CD14-positive monocyte (primary cell): ENCODE results near the gene CDC25B. TPM values are rescaled to one million over a fixed set of nuclear protein-coding genes. Genes with fewer than 3 reads are reported as not detected.

Experiments used
- DNase-seq, 3 donors: peaks; one replicate each; pipeline ENCODE4 v3.0.0-alpha.2; 2011 to 2022
- H2AFZ ChIP-seq: 2 replicates; pipeline ENCODE4 v1.6.0; 2012; ENCODE audit warnings: mild to moderate bottlenecking, low read depth, low read length, inconsistent platforms; ENCODE audit not compliant: insufficient read depth, poor library complexity, severe bottlenecking
- H3K27ac ChIP-seq, 2 donors: 1 replicate in 1 of 2; 2 replicates in 1 of 2; pipeline ENCODE4 v1.5.1; 2012 to 2013; ENCODE audit warnings: low read length in 2 of 2, control low read depth in 1 of 2, inconsistent platforms in 1 of 2, low read depth in 1 of 2, mild to moderate bottlenecking in 1 of 2
- H3K27me3 ChIP-seq, 2 donors: one replicate each; pipeline versions ENCODE4 v1.6.0 to v1.6.1; 2011 to 2013; ENCODE audit warnings: low read length in 2 of 2; ENCODE audit not compliant: control insufficient read depth in 2 of 2, insufficient read depth in 2 of 2
- H3K36me3 ChIP-seq, 2 donors: replicated peaks in 1 of 2; 1 replicate in 1 of 2; 2 replicates in 1 of 2; pipeline versions ENCODE4 v1.5.1 to v1.6.1; 2012 to 2013; ENCODE audit warnings: low read length in 2 of 2, control low read depth in 1 of 2, inconsistent platforms in 1 of 2, mild to moderate bottlenecking in 1 of 2; ENCODE audit not compliant: insufficient read depth in 2 of 2, control insufficient read depth in 1 of 2
- H3K4me1 ChIP-seq, 2 donors: 1 replicate in 1 of 2; 2 replicates in 1 of 2; pipeline versions ENCODE4 v1.5.1 to v1.6.1; 2012 to 2013; ENCODE audit warnings: low read length in 2 of 2, control low read depth in 1 of 2, inconsistent platforms in 1 of 2, mild to moderate bottlenecking in 1 of 2, moderate library complexity in 1 of 2; ENCODE audit not compliant: insufficient read depth in 2 of 2, control insufficient read depth in 1 of 2
- H3K4me2 ChIP-seq: replicated peaks from 2 replicates; pipeline ENCODE3; 2012; ENCODE audit warnings: low read length, moderate library complexity, mild to moderate bottlenecking; ENCODE audit not compliant: poor library complexity, severe bottlenecking; ENCODE audit errors: extremely low read depth
- H3K4me3 ChIP-seq, 3 experiments: fragments of 200-600 bp in 1 of 3; sonication (generic) in 1 of 3; replicated peaks in 1 of 3; 1 replicate in 2 of 3; 2 replicates in 1 of 3; pipeline ENCODE4 v1.5.1; 2011 to 2013; ENCODE audit warnings: low read length in 3 of 3, mild to moderate bottlenecking in 3 of 3, control low read depth in 2 of 3, low read depth in 2 of 3, inconsistent platforms in 1 of 3, moderate library complexity in 1 of 3
- H3K79me2 ChIP-seq: 2 replicates; pipeline ENCODE4 v1.6.0; 2012; ENCODE audit warnings: mild to moderate bottlenecking, control low read depth, inconsistent platforms, low read length, moderate library complexity; ENCODE audit not compliant: insufficient read depth
- H3K9ac ChIP-seq: 2 replicates; pipeline ENCODE4 v1.6.0; 2017; ENCODE audit warnings: low read length, mild to moderate bottlenecking; ENCODE audit not compliant: insufficient read depth, poor library complexity, severe bottlenecking
- H3K9me3 ChIP-seq, 2 donors: replicated peaks in 1 of 2; 1 replicate in 1 of 2; 2 replicates in 1 of 2; pipeline versions ENCODE4 v1.5.1 to v1.6.1; 2012 to 2013; ENCODE audit warnings: low read length in 2 of 2, control low read depth in 1 of 2; ENCODE audit not compliant: control insufficient read depth in 1 of 2, insufficient read depth in 1 of 2
- H4K20me1 ChIP-seq: 2 replicates; pipeline ENCODE4 v1.6.0; 2012; ENCODE audit warnings: mild to moderate bottlenecking, low read length, control low read depth, moderate library complexity; ENCODE audit not compliant: insufficient read depth
- H3K27ac Mint-ChIP-seq, 7 donors: one replicate each; pipeline ENCODE4 v1.8.0; 2020; ENCODE audit warnings: mild to moderate bottlenecking in 7 of 7, mixed read lengths in 7 of 7, moderate library complexity in 6 of 7, inconsistent platforms in 2 of 7
- H3K27me3 Mint-ChIP-seq, 3 donors: one replicate each; pipeline ENCODE4 v1.8.0; 2021 to 2022; ENCODE audit warnings: low read depth in 3 of 3, mild to moderate bottlenecking in 3 of 3, mixed read lengths in 3 of 3, moderate library complexity in 3 of 3, inconsistent platforms in 1 of 3
- H3K36me3 Mint-ChIP-seq, 2 donors: one replicate each; pipeline ENCODE4 v1.8.0; 2020; ENCODE audit warnings: mixed read lengths in 2 of 2, inconsistent platforms in 1 of 2, mild to moderate bottlenecking in 1 of 2
- H3K4me1 Mint-ChIP-seq: one replicate; pipeline ENCODE4 v1.8.0; 2020; ENCODE audit warnings: mild to moderate bottlenecking, mixed read lengths
- H3K4me3 Mint-ChIP-seq, 2 donors: one replicate each; pipeline ENCODE4 v1.8.0; 2020; ENCODE audit warnings: mild to moderate bottlenecking in 2 of 2, mixed read lengths in 2 of 2, moderate library complexity in 1 of 2
- H3K9me3 Mint-ChIP-seq, 7 donors: one replicate each; pipeline ENCODE4 v1.8.0; 2020 to 2022; ENCODE audit warnings: mixed read lengths in 7 of 7, mild to moderate bottlenecking in 6 of 7, moderate library complexity in 6 of 7, inconsistent platforms in 2 of 7
- CTCF ChIP-seq: fragments of 200-600 bp; IDR thresholded peaks from one replicate; pipeline ENCODE4 v1.8.0; 2022; ENCODE audit warnings: antibody characterized with exemption, mild to moderate bottlenecking
- WGBS: methylation state at CpG from one replicate; pipeline ENCODE4 v1.1.5; 2013; ENCODE audit warnings: missing lambda C conversion rate; ENCODE audit not compliant: insufficient coverage; 5-methylcytosine and 5-hydroxymethylcytosine counted together
- intact Hi-C, 2 donors: fragments of 100-400 bp; cut with micrococcal nuclease; formaldehyde crosslinking; loops; one replicate each; pipeline versions ENCODE4 v1.15.0 to v1.15.1; 2023
- polyA plus RNA-seq, 3 donors: library from polyadenylated mRNA; depleted of rRNA in 1 of 3; unstranded in 2 of 3; stranded (reverse) in 1 of 3; fragments of 300-500 nt in 2 of 3; fragments of >200 nt in 1 of 3; fragmentation: Illumina TruSeq in 2 of 3; gene quantifications; 1 replicate in 2 of 3; 2 replicates in 1 of 3; pipeline ENCODE4 v1.2.3, GENCODE V29; 2012 to 2021

CDC25B gene
- polyA plus RNA-seq, 3 donors, result 3.6 to 35.6 (median 4.0) TPM

GRCh38 chr20:3812259-3812681, 16.2 kb downstream of the CDC25B start:
- H3K27ac ChIP-seq, result peak overlapping the region; percentile 93 to 100
- H3K4me1 ChIP-seq, result peaks cover 56 to 58% of the 10 kb centered on the region in 2 donors
- H3K4me2 ChIP-seq, result no peak overlapping the region
- H3K9ac ChIP-seq, result peak overlapping the region; percentile 89
- no peak overlapping the region for H3K4me3 ChIP-seq
- no peak for DNase-seq
- H3K9me3 ChIP-seq, result no peaks in the 10 kb centered on the region
- Mint-ChIP-seq H3K27ac (peak overlapping the region; percentile 97 to 99 (median 99)), H3K4me3 (peak overlapping the region; percentile 15 to 82), H3K27me3 (peaks cover 0 to 3% (median 3%) of the 10 kb centered on the region in 3 donors), H3K36me3 (peaks cover 3 to 4% of the 10 kb centered on the region in 2 donors), H3K9me3 (peaks cover 0 to 6% (median 0%) of the 10 kb centered on the region in 7 donors), H3K4me1 (peaks cover 54% of the 10 kb centered on the region)
- whole genome bisulfite sequencing, result 95% methylated on average over 4 of the region's 9 CpGs
- H3K79me2 ChIP-seq, result no peaks in the 10 kb centered on the region
- no peaks in the 10 kb centered on the region for H3K27me3 ChIP-seq
- TF ChIP-seq CTCF, result no peak
- H3K36me3 ChIP-seq, result no peaks in the 10 kb centered on the region
- intact Hi-C loops, result loop anchor here in 1 of 2 donors (10.0 kb wide), 1 partner anchor 47 kb away; the partner anchor contains the start of gene ADISSP
- peak overlapping the region; percentile 46 for H2AFZ ChIP-seq
- H4K20me1 ChIP-seq, result no peaks in the 10 kb centered on the region

- WGBS, result 99% methylated on average over 6 of the region's 8 CpGs
- Histone ChIP-seq H4K20me1 (no peaks in the 10 kb centered on the region), H3K9ac (no peak overlapping the region), H3K79me2 (no peaks in the 10 kb centered on the region), H3K27me3 (no peaks in the 10 kb centered on the region), H2AFZ (peak overlapping the region; percentile 41), H3K4me1 (peaks cover 46 to 52% of the 10 kb centered on the region in 2 donors), H3K4me2 (no peak overlapping the region), H3K4me3 (no peak overlapping the region), H3K27ac (peak overlapping the region in 1 of 2 donors; percentile 100), H3K9me3 (no peaks in the 10 kb centered on the region), H3K36me3 (no peaks in the 10 kb centered on the region)
- intact Hi-C loops, result loop anchor here in 1 of 2 donors (10.0 kb wide), 1 partner anchor 48 kb away; the partner anchor contains the start of gene ADISSP
- TF ChIP-seq CTCF, result no peak
- peaks cover 46% of the 10 kb centered on the region for H3K4me1 Mint-ChIP-seq
- no peak for DNase-seq
- peaks cover 0 to 3% (median 3%) of the 10 kb centered on the region in 3 donors for H3K27me3 Mint-ChIP-seq
- H3K36me3 Mint-ChIP-seq, result peaks cover 3 to 4% of the 10 kb centered on the region in 2 donors
- peak overlapping the region in 5 of 7 donors; percentile 84 to 99 (median 98) for H3K27ac Mint-ChIP-seq
- no peak overlapping the region for H3K4me3 Mint-ChIP-seq
- peaks cover 0 to 5% (median 0%) of the 10 kb centered on the region in 7 donors for H3K9me3 Mint-ChIP-seq
These were observed 17.1 kb downstream of the CDC25B start for GRCh38 chr20:3812975-3813847.
